ENCODE data around the gene CDK13.

- peak; percentile 70 for TF ChIP-seq CTCF (conservative IDR thresholded peaks at IDR 0.05; ENCODE audit: low read length)
- no peak for TF ChIP-seq EZH2phosphoT487 (IDR thresholded peaks at IDR 0.05; ENCODE audit: borderline replicate concordance, low read depth, low read length)
Observed at GRCh38 chr7:39951226-39952194, 1.5 kb downstream of the CDK13 start.
